Natural killer cell (primary cell): ENCODE results near the gene CEP104. TPM values are rescaled to one million over a fixed set of nuclear protein-coding genes. Genes with fewer than 3 reads are reported as not detected.

Source experiments
- ATAC-seq, 3 donors: fragments of 150-1000 bp in 2 of 3; fragments of 200-7000 bp in 1 of 3; cut with Tn5 transposase; 1 replicate in 1 of 3; 2 replicates in 2 of 3; pipeline ENCODE4 v1.10.0; 2021; ENCODE audit warnings: mild to moderate bottlenecking in 2 of 3, moderate library complexity in 2 of 3
- DNase-seq, 2 donors: peaks; one replicate each; pipeline versions ENCODE4 v3.0.0 to v3.0.0-alpha.2; 2013 to 2021; ENCODE audit warnings: mixed read lengths in 1 of 2
- H3K27ac ChIP-seq: one replicate; pipeline ENCODE4 v1.5.1; 2013; ENCODE audit warnings: mild to moderate bottlenecking, low read length
- H3K27me3 ChIP-seq: one replicate; pipeline ENCODE4 v1.6.1; 2013; ENCODE audit warnings: low read length; ENCODE audit not compliant: control insufficient read depth, insufficient read depth
- H3K36me3 ChIP-seq: one replicate; pipeline ENCODE4 v1.6.1; 2013; ENCODE audit warnings: low read length; ENCODE audit not compliant: control insufficient read depth, insufficient read depth
- H3K4me1 ChIP-seq: one replicate; pipeline ENCODE4 v1.6.1; 2013; ENCODE audit warnings: low read length; ENCODE audit not compliant: control insufficient read depth, insufficient read depth
- H3K4me3 ChIP-seq: one replicate; pipeline ENCODE4 v1.5.1; 2013; ENCODE audit warnings: low read length
- H3K9me3 ChIP-seq: one replicate; pipeline ENCODE4 v1.6.1; 2013; ENCODE audit warnings: low read length; ENCODE audit not compliant: control insufficient read depth, insufficient read depth
- H3K27ac Mint-ChIP-seq, 2 donors: one replicate each; pipeline ENCODE4 v1.8.0; 2022; ENCODE audit warnings: mild to moderate bottlenecking in 2 of 2, mixed read lengths in 2 of 2, moderate library complexity in 1 of 2
- H3K27me3 Mint-ChIP-seq, 2 donors: one replicate each; pipeline ENCODE4 v1.8.0; 2022; ENCODE audit warnings: low read depth in 2 of 2, mixed read lengths in 2 of 2
- H3K36me3 Mint-ChIP-seq: one replicate; pipeline ENCODE4 v1.8.0; 2022; ENCODE audit warnings: mixed read lengths
- H3K4me1 Mint-ChIP-seq, 2 donors: one replicate each; pipeline ENCODE4 v1.8.0; 2022; ENCODE audit warnings: mixed read lengths in 2 of 2
- H3K4me3 Mint-ChIP-seq: one replicate; pipeline ENCODE4 v1.8.0; 2022; ENCODE audit warnings: mild to moderate bottlenecking, moderate library complexity, mixed read lengths
- H3K9me3 Mint-ChIP-seq, 2 donors: one replicate each; pipeline ENCODE4 v1.8.0; 2022; ENCODE audit warnings: mixed read lengths in 2 of 2
- CTCF ChIP-seq: fragments of 200-600 bp; IDR thresholded peaks from one replicate; pipeline ENCODE4 v1.8.0; 2022; ENCODE audit warnings: antibody characterized with exemption
- WGBS: methylation state at CpG from one replicate; pipeline ENCODE4 v1.1.7; 2013; ENCODE audit warnings: missing lambda C conversion rate; ENCODE audit not compliant: insufficient coverage; 5-methylcytosine and 5-hydroxymethylcytosine counted together
- intact Hi-C: fragments of 100-400 bp; cut with micrococcal nuclease; formaldehyde crosslinking; loops from one replicate; pipeline ENCODE4 v1.14.2; 2022
- total RNA-seq, 4 donors: library from RNA; stranded (reverse); fragments of 120-200 nt in 1 of 4; gene quantifications; one replicate each; pipeline versions ENCODE4 v1.2.3 to v1.2.4, GENCODE V29; 2013 to 2022

Gene CEP104
- total RNA-seq, 3 donors from 2014 or later (not counting 1 experiment from before 2014, with no cell fraction given), result 37.1 to 60.2 (median 51.8) TPM

DNA sequence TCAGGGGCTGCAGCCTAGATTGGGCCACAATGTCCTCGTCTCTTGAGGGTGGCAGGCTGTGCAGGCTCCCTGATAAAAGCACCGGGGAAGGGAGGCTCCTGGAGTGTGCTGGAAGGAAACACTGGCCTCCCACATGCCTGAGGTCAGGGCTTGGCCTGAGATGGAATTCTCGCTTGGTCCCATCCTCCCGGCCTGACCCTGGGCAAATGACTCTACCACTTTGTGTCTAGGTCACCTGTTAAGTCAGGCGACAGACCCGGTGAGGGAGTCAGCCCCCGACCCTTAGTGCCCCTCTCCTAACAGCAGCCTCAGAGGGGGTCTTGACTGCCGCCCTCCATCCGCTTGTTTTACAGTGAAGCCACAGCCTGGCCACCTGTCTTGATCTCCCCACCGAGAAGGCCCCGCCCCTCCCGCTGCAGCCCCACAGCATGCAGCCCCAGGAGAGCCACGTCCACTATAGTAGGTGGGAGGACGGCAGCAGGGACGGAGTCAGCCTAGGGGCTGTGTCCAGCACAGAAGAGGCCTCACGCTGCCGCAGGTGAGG is 82.0 kb downstream of the CEP104 start:
- TF ChIP-seq CTCF, result no peak
- Histone ChIP-seq H3K9me3 (no peaks in the 10 kb centered on the region), H3K36me3 (peaks cover 10% of the 10 kb centered on the region), H3K27ac (no peak overlapping the region), H3K4me3 (no peak overlapping the region), H3K4me1 (peaks cover 31% of the 10 kb centered on the region), H3K27me3 (no peaks in the 10 kb centered on the region)
- Mint-ChIP-seq H3K27ac (peak overlapping the region in 1 of 2 donors; percentile 27), H3K4me1 (peaks cover 0 to 16% of the 10 kb centered on the region in 2 donors), H3K9me3 (no peaks in the 10 kb centered on the region), H3K4me3 (no peak overlapping the region), H3K27me3 (no peaks in the 10 kb centered on the region), H3K36me3 (peaks cover 3% of the 10 kb centered on the region)
- no peak for ATAC-seq
- intact Hi-C loops, result loop anchor here (5.0 kb wide), 1 partner anchor 127 kb away; the partner anchor contains the start of gene C1orf174
- 57% methylated on average over 17 of the region's 17 CpGs for WGBS
- DNase-seq, result no peak

DNA sequence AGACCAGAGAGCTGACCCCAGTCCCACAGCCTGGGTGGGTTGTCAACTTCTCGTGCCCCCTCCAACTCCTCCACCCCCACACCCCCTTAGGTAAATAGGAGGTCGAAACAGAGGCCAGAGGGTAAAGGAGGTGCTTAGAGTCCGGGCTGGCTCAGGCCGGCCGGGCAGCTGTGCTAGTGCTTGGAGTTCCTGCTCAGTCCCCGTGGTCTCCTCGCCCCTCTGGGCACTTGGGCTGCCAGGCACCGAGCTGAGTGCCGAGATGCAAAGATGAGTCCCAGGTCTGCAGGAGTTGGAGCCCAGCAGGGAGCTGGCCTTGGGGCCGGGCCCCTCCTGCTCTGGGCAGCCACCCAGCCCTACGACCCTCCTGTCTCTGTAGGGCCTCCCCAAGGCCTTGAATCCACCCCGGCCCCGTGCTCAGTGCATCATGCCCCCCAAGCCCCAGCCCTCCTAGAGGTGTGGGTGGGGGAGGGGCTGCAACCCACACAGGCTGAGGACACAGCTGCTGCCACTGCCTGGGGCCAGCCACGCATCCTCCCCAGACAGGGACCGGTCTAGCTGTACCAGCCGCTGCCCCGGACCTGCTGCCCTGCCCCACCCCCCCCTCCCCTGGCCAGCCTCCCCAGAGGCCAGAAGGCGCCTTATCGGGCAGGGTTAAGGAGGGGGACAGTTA is 82.6 kb downstream of the CEP104 start:
- 87% methylated on average over 16 of the region's 19 CpGs for whole genome bisulfite sequencing

DNA sequence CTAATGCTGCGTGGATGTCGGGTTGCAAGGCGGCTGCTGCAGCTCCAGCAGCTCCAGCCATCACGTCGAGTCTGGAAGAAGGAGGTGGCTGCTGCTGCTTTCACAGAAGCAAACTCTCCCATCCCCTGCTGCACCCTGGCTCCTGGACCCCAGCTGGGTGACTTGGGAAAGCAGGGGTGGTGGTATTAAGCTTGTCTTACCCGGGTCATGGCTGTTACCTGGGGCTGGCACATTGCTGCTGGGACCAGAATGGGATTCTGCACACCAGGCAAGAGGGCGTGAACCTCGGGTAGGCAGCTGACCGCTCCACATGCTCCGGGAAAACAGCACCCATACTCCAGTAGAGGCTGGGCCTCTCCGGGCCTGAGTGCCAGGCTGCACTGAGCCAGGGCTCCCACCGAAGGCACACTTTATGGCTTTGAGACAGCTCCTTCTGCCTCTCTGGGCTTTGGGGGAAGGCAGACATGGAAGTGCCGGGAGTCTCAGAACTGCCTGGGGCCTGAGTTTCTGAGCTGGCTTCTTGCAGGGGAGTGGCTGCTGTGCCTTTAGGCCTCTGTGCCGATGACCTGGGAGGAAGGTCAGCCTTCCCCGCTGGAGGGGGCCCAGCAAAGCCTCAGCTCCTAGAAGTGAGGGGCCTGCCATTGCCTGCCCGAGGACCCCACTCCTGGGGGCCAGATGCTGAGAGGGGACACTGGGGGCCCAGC is 83.3 kb downstream of the CEP104 start:
- peak in 1 of 2 donors; percentile 30 for DNase-seq
- Mint-ChIP-seq H3K27me3 (no peaks in the 10 kb centered on the region), H3K9me3 (no peaks in the 10 kb centered on the region), H3K4me1 (peaks cover 0 to 16% of the 10 kb centered on the region in 2 donors), H3K4me3 (peak overlapping the region; percentile 47), H3K36me3 (no peaks in the 10 kb centered on the region), H3K27ac (peak overlapping the region in 1 of 2 donors; percentile 56)
- no peaks in the 10 kb centered on the region for H3K9me3 ChIP-seq
- no peak overlapping the region for H3K4me3 ChIP-seq
- WGBS, result 91% methylated on average over 16 of the region's 16 CpGs
- no peaks in the 10 kb centered on the region for H3K36me3 ChIP-seq
- intact Hi-C loops, result loop anchor here (5.0 kb wide), 1 partner anchor 129 kb away; the partner anchor contains the start of gene C1orf174
- peaks cover 31% of the 10 kb centered on the region for H3K4me1 ChIP-seq
- TF ChIP-seq CTCF, result no peak
- H3K27me3 ChIP-seq, result no peaks in the 10 kb centered on the region
- ATAC-seq, result no peak
- H3K27ac ChIP-seq, result no peak overlapping the region

More for the DNA sequence above, 82.6 kb downstream of the CEP104 start:
- no peaks in the 10 kb centered on the region for H3K9me3 ChIP-seq
- H3K27ac Mint-ChIP-seq, result no peak overlapping the region
- no peak overlapping the region for H3K4me3 ChIP-seq
- H3K27ac ChIP-seq, result no peak overlapping the region
- no peak overlapping the region for H3K4me3 Mint-ChIP-seq
- no peak for TF ChIP-seq CTCF
- H3K27me3 Mint-ChIP-seq, result no peaks in the 10 kb centered on the region
- H3K27me3 ChIP-seq, result no peaks in the 10 kb centered on the region
- H3K4me1 ChIP-seq, result peaks cover 31% of the 10 kb centered on the region
- peaks cover 0 to 16% of the 10 kb centered on the region in 2 donors for H3K4me1 Mint-ChIP-seq
- DNase-seq (no peak), ATAC-seq (no peak)
- no peaks in the 10 kb centered on the region for H3K9me3 Mint-ChIP-seq
- H3K36me3 ChIP-seq, result peaks cover 5% of the 10 kb centered on the region
- intact Hi-C loops, result loop anchor here (5.0 kb wide), 1 partner anchor 128 kb away; the partner anchor contains the start of gene C1orf174
- H3K36me3 Mint-ChIP-seq, result no peaks in the 10 kb centered on the region
